HG03039 (cell line): Measurements from ENCODE around the gene TUBAL3.
"Not testable (repeated sequence)": the region's sequence is repeated elsewhere in the genome, so short reads cannot be mapped to it uniquely, and the experiment has no call there.

Experiments used
- ATAC-seq: cut with Tn5 transposase; IDR thresholded peaks from one replicate; pipeline ENCODE4 v1.9.1; 2021; ENCODE audit warnings: mild to moderate bottlenecking, moderate library complexity; ENCODE audit not compliant: unreplicated experiment

The TUBAL3 gene

DNA sequence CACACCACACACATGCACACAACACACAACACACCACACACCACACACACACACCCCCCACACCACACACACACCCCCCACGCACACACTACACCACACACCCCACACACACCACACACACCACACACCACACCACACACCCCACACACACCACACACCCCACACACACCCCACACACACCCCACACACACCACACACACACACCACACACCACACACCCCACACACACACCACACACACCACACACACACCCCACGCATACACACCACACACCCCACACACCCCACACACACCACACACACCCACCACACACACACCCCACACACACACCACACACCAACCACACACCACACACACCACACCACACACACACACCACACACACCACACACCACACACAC is 23.4 kb downstream of the TUBAL3 start:
- ATAC-seq = no peak

DNA sequence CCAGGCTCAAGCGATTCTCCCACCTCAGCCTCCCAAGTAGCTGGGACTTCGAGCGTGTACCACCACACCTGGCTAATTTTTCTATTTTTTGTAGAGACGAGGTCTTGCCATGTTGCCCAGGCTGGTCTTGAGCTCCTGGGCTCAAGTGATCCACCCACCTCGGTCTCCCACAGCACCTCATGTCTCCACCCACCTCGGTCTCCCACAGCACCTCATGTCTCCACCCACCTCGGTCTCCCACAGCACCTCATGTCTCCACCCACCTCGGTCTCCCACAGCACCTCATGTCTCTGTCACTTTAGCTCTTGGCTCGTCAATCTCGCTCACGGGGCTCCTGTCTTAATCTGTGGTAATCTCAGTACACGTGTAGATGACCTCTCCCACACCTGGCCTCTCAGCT is 24.2 kb downstream of the TUBAL3 start:
- ATAC-seq = not testable (repeated sequence)

DNA sequence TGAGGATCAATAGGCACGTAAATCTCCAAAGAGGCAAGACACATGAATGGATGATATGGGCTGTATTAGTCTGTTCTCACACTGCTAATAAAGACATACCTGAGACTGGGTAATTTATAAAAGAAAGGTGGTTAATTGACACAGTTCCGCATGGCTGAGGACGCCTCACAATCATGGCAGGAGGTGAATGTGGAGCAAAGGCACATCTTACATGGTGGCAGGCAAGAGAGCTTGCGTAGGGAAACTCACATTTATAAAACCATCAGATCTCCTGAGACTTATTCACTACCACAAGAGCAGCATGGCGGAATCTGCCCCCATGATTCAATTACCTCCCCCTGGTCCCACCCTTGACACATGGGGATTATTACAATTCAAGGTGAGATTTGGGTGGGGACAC is 25.4 kb downstream of the TUBAL3 start:
- ATAC-seq = not testable (repeated sequence)

DNA sequence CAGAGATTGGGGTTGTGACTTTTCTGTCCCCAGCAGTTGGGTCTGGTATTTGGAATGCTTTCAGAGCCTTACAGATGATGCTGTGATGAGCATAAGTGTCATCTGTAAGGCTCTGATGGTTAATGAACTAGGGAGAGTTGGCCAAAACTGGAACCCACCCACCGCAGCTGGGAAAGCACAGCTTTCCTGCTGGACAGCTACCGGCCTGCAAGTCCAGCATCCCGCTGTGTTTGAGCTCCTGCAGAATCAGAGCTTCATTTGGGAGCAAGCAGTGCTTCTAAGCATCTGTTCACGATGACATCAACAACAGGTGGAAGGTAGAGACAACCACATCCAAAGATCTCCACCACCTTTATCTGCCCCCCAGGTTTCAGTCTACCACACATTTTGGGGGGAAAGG is 28.2 kb downstream of the TUBAL3 start:
- no peak for ATAC-seq

DNA sequence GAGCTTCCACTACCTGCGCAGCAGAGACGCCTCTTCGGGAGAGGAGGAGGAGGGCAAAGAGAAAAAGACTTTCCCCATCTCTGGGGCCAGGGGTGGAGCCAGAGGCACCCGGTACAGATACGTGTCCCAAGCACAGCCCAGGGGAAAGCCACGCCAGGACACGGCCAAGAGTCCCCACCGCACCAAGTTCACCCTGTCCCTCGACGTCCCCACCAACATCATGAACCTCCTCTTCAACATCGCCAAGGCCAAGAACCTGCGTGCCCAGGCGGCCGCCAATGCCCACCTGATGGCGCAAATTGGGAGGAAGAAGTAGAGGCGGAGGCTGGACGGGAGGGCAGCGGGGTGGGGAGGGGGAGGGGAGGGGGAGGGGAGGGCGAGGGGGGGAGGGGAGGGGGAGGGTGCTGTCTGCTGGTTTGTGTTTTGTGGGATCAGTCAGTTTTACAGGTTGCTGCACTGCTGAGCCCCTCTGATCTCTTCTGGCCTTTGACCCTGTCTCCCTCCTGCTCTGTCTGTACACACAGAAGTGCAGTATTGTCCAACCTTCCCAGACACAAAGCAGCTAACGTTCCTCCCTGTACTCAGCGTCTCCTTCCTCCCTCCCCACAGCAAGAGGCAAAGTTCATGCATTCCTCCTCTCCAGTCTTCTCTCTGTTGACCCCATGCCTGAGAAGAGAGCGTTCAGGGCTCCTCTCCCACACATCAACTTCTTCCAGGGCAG is 30.6 kb downstream of the TUBAL3 start:
- ATAC-seq = no peak

DNA sequence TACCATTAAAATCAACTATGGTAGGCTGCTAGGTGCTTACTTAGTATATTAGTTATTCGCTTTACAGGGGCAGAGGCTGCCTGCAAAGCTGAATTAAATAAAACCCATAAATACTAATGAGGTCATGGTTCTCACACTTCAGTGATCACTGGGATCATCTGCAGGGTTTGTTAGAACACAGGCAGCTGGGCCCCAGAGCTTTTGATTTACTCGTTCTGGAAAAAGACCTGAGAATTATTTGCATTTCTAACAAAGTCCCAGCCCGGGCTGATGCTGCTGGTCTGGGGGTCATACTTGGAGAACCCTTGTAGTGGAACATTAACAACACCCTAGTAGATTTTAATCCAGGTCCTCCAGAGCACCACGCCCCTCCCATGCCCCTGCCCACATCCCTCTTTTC is 31.3 kb downstream of the TUBAL3 start:
- ATAC-seq = no peak

DNA sequence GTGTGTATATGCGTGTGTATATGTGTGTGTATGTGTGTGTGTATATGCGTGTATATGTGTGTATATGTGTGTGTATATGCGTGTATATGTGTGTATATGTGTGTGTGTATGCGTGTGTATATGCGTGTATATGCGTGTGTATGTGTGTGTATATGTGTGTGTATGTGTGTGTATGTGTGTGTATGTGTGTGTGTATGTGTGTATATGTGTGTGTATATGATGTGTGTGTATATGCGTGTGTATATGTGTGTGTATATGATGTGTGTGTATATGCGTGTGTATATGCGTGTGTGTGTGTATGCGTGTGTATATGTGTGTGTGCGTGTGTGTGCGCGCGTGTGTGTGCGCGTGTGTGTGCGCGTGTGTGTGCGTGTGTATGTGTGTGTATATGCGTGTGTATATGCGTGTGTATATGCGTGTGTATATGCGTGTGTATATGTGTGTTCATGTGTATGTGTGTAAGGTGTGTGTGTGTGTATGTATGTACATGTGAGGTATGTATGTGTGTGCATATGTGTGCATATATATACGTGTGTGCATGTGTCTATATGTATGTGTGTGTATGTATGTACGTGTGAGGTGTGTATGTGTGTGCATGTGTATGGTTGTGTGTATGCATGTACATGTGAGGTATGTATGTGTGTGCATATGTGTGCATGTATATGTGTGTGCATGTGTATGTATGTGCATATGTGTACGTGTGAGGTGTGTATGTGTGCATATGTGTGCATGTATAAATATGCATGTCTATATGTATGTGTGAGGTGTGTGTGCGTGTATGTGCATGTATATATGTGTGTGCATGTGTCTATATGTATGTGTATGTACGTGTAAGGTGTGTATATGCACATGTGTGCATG is 33.9 kb downstream of the TUBAL3 start:
- no peak for ATAC-seq

DNA sequence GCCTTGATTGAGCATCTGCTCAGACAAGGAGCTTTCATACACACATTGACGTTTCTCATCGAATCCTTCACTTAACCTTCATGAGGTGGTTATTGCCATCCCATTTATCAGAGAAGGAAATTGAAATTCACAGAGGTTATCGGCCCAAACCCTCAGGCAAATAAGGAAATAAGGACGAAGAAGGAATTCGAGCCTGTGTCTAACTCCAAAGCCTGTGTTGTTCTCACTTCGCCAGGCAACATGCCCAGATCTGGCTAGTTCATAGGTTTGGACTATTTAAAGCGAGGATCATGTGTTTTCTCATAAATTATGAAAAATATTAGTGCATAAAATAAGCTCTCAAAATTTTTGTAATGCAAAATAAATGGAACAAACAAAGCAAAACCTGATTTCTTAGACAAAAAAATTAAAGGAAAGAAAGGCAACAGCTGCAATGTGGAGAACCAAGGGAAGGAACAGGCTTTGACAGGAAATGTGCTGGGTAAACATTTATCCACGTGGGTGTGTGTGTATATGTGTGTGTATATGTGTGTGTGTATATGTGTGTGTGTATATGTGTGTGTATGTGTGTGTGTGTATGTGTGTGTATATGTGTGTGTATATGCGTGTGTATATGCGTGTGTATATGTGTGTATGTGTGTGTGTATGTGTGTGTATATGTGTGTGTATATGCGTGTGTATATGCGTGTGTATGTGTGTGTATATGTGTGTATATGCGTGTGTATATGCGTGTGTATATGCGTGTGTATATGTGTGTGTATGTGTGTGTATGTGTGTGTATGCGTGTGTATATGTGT is 35.1 kb downstream of the TUBAL3 start:
- ATAC-seq = no peak

DNA sequence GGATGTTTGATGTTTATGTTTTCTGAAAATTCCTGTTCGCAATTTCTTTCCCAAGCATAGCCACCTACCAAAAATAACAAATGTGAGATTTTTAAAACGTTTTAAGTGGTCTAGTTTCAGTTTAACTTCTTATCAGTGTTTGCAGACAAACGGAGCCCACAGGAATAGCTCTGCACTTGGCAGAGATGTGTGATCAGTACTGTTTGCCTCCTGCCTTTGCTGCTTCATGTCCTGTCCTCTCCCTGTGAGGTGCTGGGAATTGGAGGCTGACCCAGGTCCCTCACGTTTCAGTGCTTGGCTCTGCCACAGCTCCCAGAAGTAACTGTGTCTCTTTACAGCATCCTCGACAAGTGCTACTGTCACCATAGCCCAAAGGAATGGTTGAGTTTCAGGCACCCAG is 38.7 kb downstream of the TUBAL3 start:
- no peak for ATAC-seq

DNA sequence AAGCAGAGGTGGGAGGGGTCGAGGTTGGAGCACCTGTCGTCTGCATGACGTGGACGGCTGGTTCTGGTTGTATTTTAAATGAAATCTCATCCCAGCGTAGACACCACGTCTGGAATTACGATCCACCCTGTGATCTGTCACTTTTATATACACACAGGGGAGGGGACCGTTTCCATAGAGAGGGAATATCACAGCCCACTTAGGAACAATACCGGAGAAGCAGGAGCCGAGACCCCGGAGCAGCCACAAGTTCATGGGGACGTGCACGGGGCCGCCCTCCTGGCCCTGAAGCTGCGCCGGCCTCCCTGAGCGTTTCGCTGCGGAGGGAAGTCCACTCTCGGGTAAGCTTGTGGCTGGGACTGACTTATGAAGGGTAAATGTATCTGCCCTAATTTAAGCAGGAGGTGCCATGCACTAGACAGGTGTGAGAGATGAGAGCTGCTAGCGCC is 39.7 kb downstream of the TUBAL3 start, which contains the start of gene UCN3:
Gene UCN3, plus strand, starts transcription at position 77 of the 449 bp plus-strand sequence. CDS start 8,755 bp downstream, outside the sequence.
- ATAC-seq = no peak

DNA sequence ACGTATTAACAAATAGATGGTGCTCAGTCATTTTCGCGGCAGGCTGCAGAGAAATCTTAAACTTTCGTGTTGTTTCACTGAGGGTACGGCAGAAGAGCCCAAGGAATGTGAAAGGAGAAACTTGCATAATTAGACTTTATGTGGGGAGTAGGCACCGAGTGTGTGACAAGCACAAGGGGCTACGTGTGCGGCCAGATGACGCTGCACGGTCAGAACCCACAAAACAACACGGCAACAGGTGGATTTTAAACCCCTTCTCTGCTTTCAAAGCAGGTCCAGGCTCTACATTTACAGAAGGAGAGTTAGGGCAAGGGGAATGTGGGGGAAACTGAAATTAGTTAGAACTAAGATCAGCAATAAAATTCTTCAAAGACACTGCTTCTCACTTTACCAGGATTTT is 40.3 kb downstream of the TUBAL3 start:
- ATAC-seq = no peak

DNA sequence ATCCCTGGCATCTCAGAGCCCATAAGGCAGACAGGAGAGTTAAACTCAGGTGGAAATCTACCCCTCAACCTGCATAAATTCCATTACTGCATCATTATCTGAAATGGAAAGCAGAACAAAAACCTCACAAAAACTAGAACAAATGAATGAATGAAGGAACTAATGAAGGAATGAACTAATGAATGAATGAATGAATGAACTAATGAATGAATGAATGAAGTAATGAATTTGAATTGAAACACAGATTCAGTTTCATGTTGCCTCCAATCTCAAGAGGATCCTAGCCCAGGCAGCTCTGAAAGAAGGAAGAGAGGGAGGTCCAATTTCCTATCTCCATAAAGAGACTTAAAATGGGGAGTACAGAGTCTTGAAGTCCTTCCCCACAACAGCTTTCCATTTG is 41.8 kb downstream of the TUBAL3 start:
- ATAC-seq = no peak

DNA sequence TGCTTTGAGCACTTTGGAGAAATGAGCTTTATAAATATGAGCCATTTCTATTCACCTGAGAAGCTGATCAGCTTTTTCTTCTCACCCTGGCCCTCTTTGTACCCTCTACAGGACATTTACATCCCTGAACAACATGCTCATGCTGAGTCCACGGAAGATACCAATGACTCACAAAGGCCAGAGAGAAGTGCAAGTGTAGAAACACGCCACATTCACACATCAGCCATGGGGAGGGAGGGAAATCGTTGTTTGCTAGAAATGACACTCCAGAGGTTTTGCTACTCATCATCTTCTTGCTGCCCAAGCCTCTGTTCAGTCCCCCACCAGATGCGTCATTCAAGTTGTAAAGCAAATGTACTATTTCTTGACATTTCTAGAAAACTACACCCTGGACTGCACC is 42.7 kb downstream of the TUBAL3 start:
- ATAC-seq = no peak

DNA sequence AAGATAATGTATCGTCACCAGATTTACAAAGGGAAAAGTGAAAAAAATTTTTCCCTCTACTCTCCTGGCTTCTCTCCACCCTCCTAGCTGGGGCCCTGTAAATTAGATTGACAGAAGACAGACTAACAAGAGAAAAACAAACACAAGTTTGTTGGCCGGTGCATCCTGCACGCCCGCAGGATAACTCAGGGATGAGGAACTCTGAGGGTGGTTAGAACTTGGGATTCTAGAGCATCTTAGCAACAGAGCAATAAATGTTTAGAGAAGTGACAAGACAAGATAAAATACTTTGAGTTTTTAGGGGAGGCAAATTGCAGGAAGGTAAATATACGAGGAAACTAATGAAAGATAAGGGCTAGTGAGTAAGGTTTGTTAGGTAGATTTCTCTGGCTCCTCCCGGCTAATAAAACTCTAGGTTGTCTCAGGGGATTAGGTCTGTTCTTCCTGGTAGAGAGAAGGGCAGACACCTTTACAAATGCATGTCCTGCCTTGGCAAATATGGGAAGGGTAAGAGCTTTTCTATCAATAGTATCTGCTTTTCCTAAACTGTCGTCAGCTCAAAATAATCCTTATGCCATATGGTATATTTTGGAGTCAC is 44.2 kb downstream of the TUBAL3 start:
- no peak for ATAC-seq

DNA sequence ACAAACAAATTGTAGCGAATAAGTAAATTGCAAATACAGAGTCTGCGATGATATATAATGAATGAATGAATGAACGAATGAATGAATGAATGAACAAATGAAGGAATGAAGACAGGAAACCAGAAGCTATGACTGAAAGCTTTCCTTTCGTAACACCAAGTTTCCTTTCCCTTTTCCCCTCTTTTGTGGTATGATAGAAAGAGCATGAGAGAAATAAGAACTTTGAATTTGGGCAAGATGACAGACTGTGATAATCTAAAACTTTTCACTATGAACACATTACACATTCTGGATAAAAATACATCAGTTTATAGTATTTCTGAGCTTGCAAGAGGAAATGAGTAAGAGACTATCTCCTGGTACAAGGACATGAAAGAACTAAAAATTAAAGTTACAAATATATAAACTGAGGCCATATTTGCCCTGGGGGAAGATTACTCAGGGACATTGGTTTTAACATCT is 48.3 kb downstream of the TUBAL3 start:
- no peak for ATAC-seq

DNA sequence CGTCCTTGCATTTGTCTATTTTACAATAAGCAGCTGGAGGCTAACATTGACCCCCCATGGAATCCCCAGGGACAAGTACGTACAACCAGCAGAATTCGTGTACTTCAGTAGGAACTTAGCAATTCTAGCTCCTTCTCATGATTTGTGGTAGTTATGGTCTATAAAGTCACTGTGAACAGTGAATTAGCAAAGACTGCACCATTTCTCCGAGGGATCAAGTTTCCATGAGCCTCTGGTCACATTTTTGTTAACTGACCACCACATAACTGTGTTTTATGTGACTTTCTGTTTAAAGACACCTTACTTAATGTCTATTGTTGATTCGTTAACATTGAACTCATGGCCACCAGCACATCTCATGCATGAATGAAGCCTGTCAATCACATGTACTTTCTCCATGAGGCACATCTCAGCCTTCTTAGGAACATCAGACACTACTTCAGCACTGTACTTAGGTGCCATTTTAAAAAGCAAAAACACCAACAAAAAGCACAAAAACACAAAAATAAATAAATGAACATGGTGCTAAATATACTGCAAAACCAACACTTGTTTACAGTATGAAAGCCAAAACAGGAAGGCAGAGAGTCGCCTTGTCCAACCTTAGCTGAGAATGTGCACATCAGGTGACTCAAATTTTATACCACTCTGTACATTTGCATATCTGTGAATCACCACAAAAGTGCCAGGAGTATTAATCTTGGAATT is 48.9 kb downstream of the TUBAL3 start:
- ATAC-seq = no peak

DNA sequence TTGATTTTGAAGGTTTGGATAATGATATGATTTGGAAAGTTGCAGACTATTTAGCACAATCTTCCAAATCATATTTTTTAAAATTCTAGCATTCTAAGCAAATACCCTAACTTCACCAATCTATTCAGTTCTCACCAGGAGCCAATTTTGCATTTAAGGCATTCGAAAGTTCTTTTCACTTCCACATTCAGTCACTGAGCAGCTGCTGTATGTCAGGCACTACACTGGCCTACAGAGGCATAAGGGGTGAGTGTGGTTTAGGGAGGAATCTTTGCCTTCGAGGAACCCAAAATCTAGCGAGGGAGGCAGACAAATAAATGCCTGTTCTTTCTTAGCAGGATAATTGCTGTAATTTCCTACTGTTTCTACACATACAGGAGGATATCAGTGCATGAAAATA is 50.6 kb downstream of the TUBAL3 start:
- peak; percentile 61 for ATAC-seq

DNA sequence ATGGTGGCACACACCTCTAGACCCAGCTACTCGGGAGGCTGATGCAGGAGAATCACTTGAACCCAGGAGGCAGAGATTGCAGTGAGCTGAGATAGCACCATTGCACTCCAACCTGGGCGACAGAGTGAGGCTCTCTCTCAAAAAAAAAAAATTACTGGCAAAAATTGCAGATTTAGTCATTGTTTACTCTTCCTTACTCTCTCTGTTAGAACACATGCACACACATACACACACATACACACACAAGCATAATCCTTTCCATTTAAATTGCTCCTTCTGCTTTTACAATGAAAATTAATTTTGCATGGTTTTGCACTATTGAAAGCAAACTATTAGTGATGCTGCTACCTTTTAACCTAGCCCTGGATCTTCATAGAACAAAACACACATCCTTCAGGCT is 55.3 kb downstream of the TUBAL3 start:
- no peak for ATAC-seq

DNA sequence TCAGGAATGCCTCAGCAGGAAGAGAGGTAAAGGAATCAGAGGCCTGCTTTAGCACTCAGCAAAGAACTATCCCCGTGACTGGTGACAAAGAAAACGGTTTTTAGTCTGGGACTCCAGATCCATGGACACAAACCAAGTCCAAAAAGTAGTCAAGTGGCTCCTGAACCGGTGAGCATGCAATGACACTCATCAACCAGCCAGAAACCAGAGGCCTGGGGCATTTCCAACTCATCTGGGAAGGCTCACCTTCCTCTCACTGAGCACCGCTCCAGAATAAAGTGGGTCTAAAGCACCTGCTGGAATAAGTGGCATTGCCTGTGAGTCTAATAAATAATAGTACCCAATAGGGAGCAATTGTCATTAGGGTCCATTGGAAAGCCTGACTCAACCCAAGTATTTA is 57.7 kb downstream of the TUBAL3 start:
- ATAC-seq = no peak

DNA sequence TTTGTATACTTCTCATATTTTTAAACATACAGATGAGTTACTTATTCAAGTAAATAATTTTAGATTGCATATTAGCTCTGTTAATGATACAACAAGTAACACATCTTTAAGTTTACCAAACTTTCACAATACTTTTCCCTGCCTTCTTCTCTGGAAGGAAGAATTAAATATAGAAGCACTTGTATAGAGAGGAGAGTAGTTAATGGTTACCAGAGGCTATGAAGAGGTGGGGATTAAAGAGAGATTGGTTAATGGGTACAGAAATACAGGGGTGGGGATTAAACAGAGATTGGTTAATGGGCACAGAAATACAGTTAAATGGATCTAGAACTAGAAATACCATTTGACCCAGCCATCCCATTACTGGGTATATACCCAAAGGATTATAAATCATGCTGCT is 59.9 kb downstream of the TUBAL3 start:
- no peak for ATAC-seq
